Karpas-422 (cell line): ENCODE data around the gene MRPL2. TPM values are rescaled to one million over a fixed set of nuclear protein-coding genes. Genes with fewer than 3 reads are reported as not detected.

Source experiments
- DNase-seq: peaks from one replicate; pipeline ENCODE4 v3.0.0-alpha.2; 2015
- H2AFZ ChIP-seq: fragments of 200-600 bp; sonication (generic); 2 replicates; pipeline ENCODE4 v1.6.1; 2014; ENCODE audit warnings: antibody characterized with exemption, low read length, mixed read lengths
- H3K27ac ChIP-seq: fragments of 200-600 bp; sonication (generic); 2 replicates; pipeline ENCODE4 v1.5.1; 2014; ENCODE audit warnings: mild to moderate bottlenecking, low read length, moderate library complexity
- H3K27me3 ChIP-seq: fragments of 200-600 bp; sonication (generic); 2 replicates; pipeline ENCODE4 v1.6.1; 2014; ENCODE audit warnings: low read length, mixed read lengths
- H3K36me3 ChIP-seq: fragments of 200-600 bp; sonication (generic); 2 replicates; pipeline ENCODE4 v1.6.1; 2014; ENCODE audit warnings: low read length, mixed read lengths; ENCODE audit not compliant: insufficient read depth
- H3K4me1 ChIP-seq: fragments of 200-600 bp; sonication (generic); 2 replicates; pipeline ENCODE4 v1.6.1; 2014; ENCODE audit warnings: mild to moderate bottlenecking, low read length, mixed read lengths
- H3K4me2 ChIP-seq: fragments of 200-600 bp; sonication (generic); 2 replicates; pipeline ENCODE4 v1.6.1; 2014; ENCODE audit warnings: low read length, low read depth, mild to moderate bottlenecking; ENCODE audit not compliant: poor library complexity, severe bottlenecking
- H3K4me3 ChIP-seq: fragments of 200-600 bp; sonication (generic); 2 replicates; pipeline ENCODE4 v1.5.1; 2014; ENCODE audit warnings: mild to moderate bottlenecking, antibody characterized with exemption, low read length, mixed read lengths
- H3K79me2 ChIP-seq: fragments of 200-600 bp; sonication (generic); 2 replicates; pipeline ENCODE4 v1.6.1; 2014; ENCODE audit warnings: mild to moderate bottlenecking, low read length, mixed read lengths
- H3K9ac ChIP-seq: fragments of 200-600 bp; sonication (generic); 2 replicates; pipeline ENCODE4 v1.6.0; 2014; ENCODE audit warnings: low read length
- H3K9me2 ChIP-seq: fragments of 200-600 bp; sonication (generic), shearing (Covaris generic); replicated peaks from 2 replicates; pipeline ENCODE4 v1.6.0; 2014; ENCODE audit warnings: mild to moderate bottlenecking, low read length, moderate library complexity; ENCODE audit not compliant: insufficient read depth
- H3K9me3 ChIP-seq: fragments of 300-700, 200-600 bp; sonication (generic); 2 replicates; pipeline ENCODE4 v1.6.1; 2014; ENCODE audit warnings: low read length, mixed read lengths
- H4K20me1 ChIP-seq: fragments of 200-600 bp; sonication (generic); 2 replicates; pipeline ENCODE4 v1.6.1; 2014; ENCODE audit warnings: mild to moderate bottlenecking, antibody characterized with exemption, low read length, low read depth; ENCODE audit not compliant: insufficient read depth
- total RNA-seq: library from RNA; depleted of rRNA; stranded (reverse); fragments of >200 nt; shearing (Covaris generic); gene quantifications from 2 replicates; pipeline ENCODE4 v1.2.3, GENCODE V29; 2014; ENCODE audit warnings: low replicate concordance

Gene MRPL2
- total RNA-seq, 1 experiment from 2014 or later, result 21.3 TPM

DNA sequence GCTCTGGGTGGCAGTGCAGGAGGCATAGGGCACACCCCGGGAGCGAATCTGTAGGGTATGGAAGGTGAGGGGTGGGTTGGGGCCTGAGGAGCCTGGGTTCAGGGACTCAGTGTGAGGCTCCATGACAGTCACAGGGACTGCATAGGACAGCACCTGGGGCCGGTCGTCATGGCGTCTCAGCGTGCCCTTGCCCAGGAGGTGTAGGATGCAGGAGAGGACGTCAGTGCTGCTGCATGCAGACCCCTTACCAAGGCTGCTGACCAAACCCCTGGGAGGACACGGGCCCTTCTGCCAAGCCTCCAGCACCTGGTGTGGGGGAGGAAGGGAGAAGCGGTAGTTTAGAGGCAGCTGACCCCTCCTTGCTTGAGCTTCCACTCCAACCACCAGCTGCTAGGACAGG lies 21.5 kb downstream of the MRPL2 start:
- H3K4me3 ChIP-seq, result no peak overlapping the region
- no peak overlapping the region for H2AFZ ChIP-seq
- no peak overlapping the region for H3K27ac ChIP-seq
- no peaks in the 10 kb centered on the region for H3K4me1 ChIP-seq
- H3K4me2 ChIP-seq, result no peak overlapping the region
- H3K79me2 ChIP-seq, result no peaks in the 10 kb centered on the region
- H3K27me3 ChIP-seq, result no peaks in the 10 kb centered on the region
- no peaks in the 10 kb centered on the region for H3K9me3 ChIP-seq
- DNase-seq, result no peak
- no peaks in the 10 kb centered on the region for H4K20me1 ChIP-seq
- H3K9ac ChIP-seq, result no peak overlapping the region
- no peaks in the 10 kb centered on the region for H3K9me2 ChIP-seq
- H3K36me3 ChIP-seq, result peaks cover 8% of the 10 kb centered on the region; the same call in 1 of the 2 replicates

GRCh38 chr6:43037197-43037596 lies 22.0 kb downstream of the MRPL2 start:
- no peaks in the 10 kb centered on the region for H3K27me3 ChIP-seq
- DNase-seq, result no peak
- no peaks in the 10 kb centered on the region for H3K4me1 ChIP-seq
- H3K9me2 ChIP-seq, result no peaks in the 10 kb centered on the region
- H4K20me1 ChIP-seq, result no peaks in the 10 kb centered on the region
- H2AFZ ChIP-seq, result no peak overlapping the region
- no peaks in the 10 kb centered on the region for H3K79me2 ChIP-seq
- no peaks in the 10 kb centered on the region for H3K9me3 ChIP-seq
- H3K4me3 ChIP-seq, result no peak overlapping the region
- peaks cover 8% of the 10 kb centered on the region; the same call in 1 of the 2 replicates for H3K36me3 ChIP-seq
- no peak overlapping the region for H3K9ac ChIP-seq
- no peak overlapping the region for H3K4me2 ChIP-seq
- H3K27ac ChIP-seq, result no peak overlapping the region

GRCh38 chr6:43036712-43037111 lies 22.5 kb downstream of the MRPL2 start:
- no peak for DNase-seq
- Histone ChIP-seq H2AFZ (no peak overlapping the region), H4K20me1 (no peaks in the 10 kb centered on the region), H3K4me1 (no peaks in the 10 kb centered on the region), H3K27me3 (no peaks in the 10 kb centered on the region), H3K27ac (no peak overlapping the region), H3K79me2 (no peaks in the 10 kb centered on the region), H3K4me2 (no peak overlapping the region), H3K9me2 (no peaks in the 10 kb centered on the region), H3K9me3 (no peaks in the 10 kb centered on the region), H3K4me3 (no peak overlapping the region), H3K36me3 (peaks cover 8% of the 10 kb centered on the region; the same call in 1 of the 2 replicates), H3K9ac (no peak overlapping the region)

GRCh38 chr6:43035495-43036194 lies 23.6 kb downstream of the MRPL2 start:
- no peak overlapping the region for H3K27ac ChIP-seq
- H3K9me3 ChIP-seq, result no peaks in the 10 kb centered on the region
- H3K4me1 ChIP-seq, result no peaks in the 10 kb centered on the region
- H3K4me2 ChIP-seq, result no peak overlapping the region
- H3K4me3 ChIP-seq, result no peak overlapping the region
- no peaks in the 10 kb centered on the region for H3K27me3 ChIP-seq
- H3K36me3 ChIP-seq, result peaks cover 8% of the 10 kb centered on the region; the same call in 1 of the 2 replicates
- no peaks in the 10 kb centered on the region for H3K79me2 ChIP-seq
- DNase-seq, result no peak
- no peaks in the 10 kb centered on the region for H4K20me1 ChIP-seq
- H3K9me2 ChIP-seq, result no peaks in the 10 kb centered on the region
- H3K9ac ChIP-seq, result no peak overlapping the region
- no peak overlapping the region for H2AFZ ChIP-seq

- H3K27me3 ChIP-seq, result no peaks in the 10 kb centered on the region
- no peak overlapping the region for H3K27ac ChIP-seq
- no peaks in the 10 kb centered on the region for H3K9me2 ChIP-seq
- H3K36me3 ChIP-seq, result peaks cover 18% of the 10 kb centered on the region
- no peaks in the 10 kb centered on the region for H3K79me2 ChIP-seq
- no peak for DNase-seq
- no peaks in the 10 kb centered on the region for H4K20me1 ChIP-seq
- no peak overlapping the region for H2AFZ ChIP-seq
- no peak overlapping the region for H3K9ac ChIP-seq
- H3K4me2 ChIP-seq, result no peak overlapping the region
- no peak overlapping the region for H3K4me3 ChIP-seq
- H3K4me1 ChIP-seq, result no peaks in the 10 kb centered on the region
- no peaks in the 10 kb centered on the region for H3K9me3 ChIP-seq
Measured at GRCh38 chr6:43034190-43034525, 25.1 kb downstream of the MRPL2 start.

DNA sequence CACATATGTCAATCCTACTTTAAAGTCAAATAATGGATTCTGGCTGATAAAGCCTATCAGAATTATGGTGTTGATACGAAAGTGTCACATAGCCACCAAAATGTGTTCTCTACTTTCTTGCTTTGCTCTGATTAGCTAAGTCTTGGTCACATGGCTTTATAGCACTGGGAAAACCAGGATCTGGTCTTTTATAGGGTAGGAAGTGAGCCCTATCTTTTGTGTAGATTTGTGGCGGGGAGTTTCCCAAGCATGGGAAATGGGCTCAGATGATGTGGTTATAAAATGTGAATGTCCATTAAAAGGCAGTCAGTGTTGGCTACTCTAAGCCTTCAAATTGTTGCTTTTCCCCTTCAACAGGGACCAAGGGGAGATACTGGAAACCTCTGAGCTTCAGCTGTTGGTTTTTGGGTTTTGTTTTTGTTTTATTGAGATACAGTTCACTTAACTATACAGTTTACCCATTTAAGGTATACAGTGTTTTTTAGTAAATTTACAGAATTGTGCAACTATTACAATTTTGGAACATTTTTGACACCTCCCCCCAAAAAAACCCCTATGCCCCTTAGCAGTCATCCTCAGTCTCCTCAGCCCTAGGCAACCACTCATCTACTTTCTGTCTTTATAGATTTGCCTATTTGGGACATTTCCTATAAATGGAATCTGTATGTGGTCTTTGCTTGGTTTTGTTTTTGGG lies 25.6 kb downstream of the MRPL2 start:
- H3K36me3 ChIP-seq, result peaks cover 23% of the 10 kb centered on the region
- H3K9ac ChIP-seq, result no peak overlapping the region
- DNase-seq, result no peak
- H3K4me1 ChIP-seq, result no peaks in the 10 kb centered on the region
- H2AFZ ChIP-seq, result no peak overlapping the region
- no peaks in the 10 kb centered on the region for H3K9me2 ChIP-seq
- no peak overlapping the region for H3K4me3 ChIP-seq
- no peak overlapping the region for H3K4me2 ChIP-seq
- H3K27me3 ChIP-seq, result no peaks in the 10 kb centered on the region
- H3K9me3 ChIP-seq, result no peaks in the 10 kb centered on the region
- no peaks in the 10 kb centered on the region for H4K20me1 ChIP-seq
- H3K27ac ChIP-seq, result no peak overlapping the region
- no peaks in the 10 kb centered on the region for H3K79me2 ChIP-seq

GRCh38 chr6:43032326-43032725 lies 26.9 kb downstream of the MRPL2 start:
- no peaks in the 10 kb centered on the region for H3K4me1 ChIP-seq
- H3K27me3 ChIP-seq, result no peaks in the 10 kb centered on the region
- DNase-seq, result no peak
- H2AFZ ChIP-seq, result no peak overlapping the region
- no peaks in the 10 kb centered on the region for H3K9me3 ChIP-seq
- H3K9ac ChIP-seq, result no peak overlapping the region
- no peak overlapping the region for H3K27ac ChIP-seq
- H3K79me2 ChIP-seq, result no peaks in the 10 kb centered on the region
- H3K4me2 ChIP-seq, result no peak overlapping the region
- H4K20me1 ChIP-seq, result no peaks in the 10 kb centered on the region
- H3K9me2 ChIP-seq, result no peaks in the 10 kb centered on the region
- H3K4me3 ChIP-seq, result no peak overlapping the region
- H3K36me3 ChIP-seq, result peaks cover 27% of the 10 kb centered on the region

DNA sequence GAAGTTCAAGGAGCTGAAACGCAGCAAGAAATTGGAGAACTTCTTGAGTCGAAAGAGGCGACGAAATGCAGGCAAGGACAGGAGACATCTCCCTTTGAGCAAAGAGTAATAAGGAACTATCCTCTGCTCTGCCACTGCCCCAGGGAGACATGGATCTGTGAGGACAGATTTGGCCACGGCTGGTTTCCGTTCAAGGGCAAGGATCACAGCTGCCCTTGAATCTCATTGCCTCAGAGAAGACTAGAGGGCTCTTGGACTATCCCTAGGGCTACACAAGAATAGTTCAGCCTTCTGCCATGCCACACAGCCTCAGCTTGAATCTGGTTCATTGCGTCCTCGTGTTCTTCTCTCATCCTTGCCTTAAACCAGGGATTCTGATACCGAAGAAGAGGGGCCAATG lies 30.1 kb downstream of the MRPL2 start:
- no peak overlapping the region for H3K27ac ChIP-seq
- H3K27me3 ChIP-seq, result no peaks in the 10 kb centered on the region
- no peak overlapping the region for H3K9ac ChIP-seq
- H4K20me1 ChIP-seq, result peaks cover under 1% of the 10 kb centered on the region; the same call in 1 of the 2 replicates
- peaks cover 9% of the 10 kb centered on the region; the same call in 1 of the 2 replicates for H3K79me2 ChIP-seq
- H3K4me3 ChIP-seq, result no peak overlapping the region
- H2AFZ ChIP-seq, result no peak overlapping the region
- no peaks in the 10 kb centered on the region for H3K4me1 ChIP-seq
- H3K9me3 ChIP-seq, result no peaks in the 10 kb centered on the region
- H3K9me2 ChIP-seq, result no peaks in the 10 kb centered on the region
- no peak for DNase-seq
- H3K4me2 ChIP-seq, result no peak overlapping the region
- H3K36me3 ChIP-seq, result peaks cover 51% of the 10 kb centered on the region
